WI38 (cell line): ENCODE measurements around the gene FMC1.

Experiments used
- H3K4me3 ChIP-seq: 2 replicates; pipeline ENCODE4 v1.5.1; 2011; ENCODE audit warnings: low read depth, mild to moderate bottlenecking, control low read depth, low read length
- CTCF ChIP-seq: IDR thresholded peaks from 2 replicates; pipeline ENCODE4 v1.5.1; 2012; ENCODE audit warnings: low read depth, mild to moderate bottlenecking, control low read depth, low read length

The FMC1 gene

GRCh38 chr7:139382439-139382838 is 41.3 kb downstream of the FMC1 start:
- no peak overlapping the region for H3K4me3 ChIP-seq
- TF ChIP-seq CTCF = no peak

GRCh38 chr7:139384611-139385010 is 43.5 kb downstream of the FMC1 start:
- TF ChIP-seq CTCF = no peak
- no peak overlapping the region for H3K4me3 ChIP-seq

GRCh38 chr7:139387594-139387993 is 46.5 kb downstream of the FMC1 start:
- no peak for TF ChIP-seq CTCF
- H3K4me3 ChIP-seq = no peak overlapping the region

- H3K4me3 ChIP-seq = no peak overlapping the region
- no peak for TF ChIP-seq CTCF
These were observed 48.0 kb downstream of the FMC1 start for GRCh38 chr7:139389091-139389490.

GRCh38 chr7:139389774-139390173 is 48.6 kb downstream of the FMC1 start:
- TF ChIP-seq CTCF = no peak
- no peak overlapping the region for H3K4me3 ChIP-seq

- no peak for TF ChIP-seq CTCF
- H3K4me3 ChIP-seq = no peak overlapping the region
These were observed 52.6 kb downstream of the FMC1 start for GRCh38 chr7:139393621-139394211.

GRCh38 chr7:139394540-139394939 is 53.4 kb downstream of the FMC1 start:
- no peak for TF ChIP-seq CTCF
- H3K4me3 ChIP-seq = no peak overlapping the region
